K562 (cell line): ENCODE results near the gene MYO3B. TPM values are rescaled to one million over a fixed set of nuclear protein-coding genes. Genes with fewer than 3 reads are reported as not detected.

ENCODE experiments used
- ATAC-seq: fragments of 200-7000 bp; cut with Tn5 transposase; 3 replicates; pipeline ENCODE4 v1.9.1; 2020; ENCODE audit warnings: moderate library complexity
- BruUV-seq: library from RNA; stranded (reverse); fragments of 400-500 nt; replicated peaks from 2 replicates; lab custom pipeline; 2021; lab: Mats Ljungman, UMichigan
- CTCF ChIA-PET: fragments of 300-600 bp; formaldehyde crosslinking; extraction: SDS; loops from one replicate; lab custom pipeline; 2021; ENCODE audit warnings: low intra/inter-chr PET ratio; lab: Yijun Ruan, JAX
- POLR2A ChIA-PET: fragments of 300-600, 350-650 bp; sonication (Branson Sonifier 250); formaldehyde crosslinking; extraction: SDS; loops from one replicate; lab custom pipeline; 2021; ENCODE audit warnings: antibody characterized with exemption, inconsistent platforms; lab: Yijun Ruan, JAX
- DNase-seq, 4 experiments: peaks; one replicate each; pipeline versions ENCODE4 v3.0.0 to v3.0.0-alpha.2; 2011 to 2018; ENCODE audit warnings: low spot score in 3 of 4, mixed read lengths in 3 of 4; ENCODE audit errors: extremely low read depth in 1 of 4
- FAIRE-seq: peaks from 2 replicates; lab custom pipeline; 2011; peaks lifted over from hg19 to GRCh38; lab: Jason Lieb, UNC
- H2AFZ ChIP-seq: 2 replicates; pipeline ENCODE4 v1.6.0; 2011; ENCODE audit warnings: low read depth, low read length, control low read depth, inconsistent platforms
- H3K27ac ChIP-seq: fragments of 200-600 bp; 3 replicates; pipeline ENCODE4 v1.8.0; 2011; ENCODE audit warnings: low read depth, mild to moderate bottlenecking, control low read depth, inconsistent platforms, low read length, moderate library complexity, mixed read lengths; ENCODE audit errors: extremely low read depth
- H3K27me3 ChIP-seq, 2 experiments: fragments of 300-600 bp in 1 of 2; 2 replicates in 1 of 2; 3 replicates in 1 of 2; pipeline versions ENCODE4 v1.6.0 to v1.8.0; 2011; ENCODE audit warnings: inconsistent platforms in 2 of 2, low read length in 2 of 2, mild to moderate bottlenecking in 1 of 2, mixed read lengths in 1 of 2, moderate library complexity in 1 of 2; ENCODE audit not compliant: control insufficient read depth in 2 of 2, insufficient read depth in 2 of 2
- H3K36me3 ChIP-seq: fragments of 300-600 bp; 3 replicates; pipeline ENCODE4 v1.8.0; 2011; ENCODE audit warnings: mild to moderate bottlenecking, low read length, inconsistent platforms; ENCODE audit not compliant: control insufficient read depth, insufficient read depth
- H3K4me1 ChIP-seq, 2 experiments: fragments of 200-600 bp in 1 of 2; replicated peaks in 1 of 2; 2 replicates in 1 of 2; 3 replicates in 1 of 2; pipeline versions ENCODE4 v1.5.1 to v1.8.0; 2011; ENCODE audit warnings: inconsistent platforms in 2 of 2, low read length in 2 of 2, mild to moderate bottlenecking in 1 of 2, mixed read lengths in 1 of 2, moderate library complexity in 1 of 2; ENCODE audit not compliant: control insufficient read depth in 2 of 2, insufficient read depth in 2 of 2
- H3K4me2 ChIP-seq: 2 replicates; pipeline ENCODE4 v1.6.1; 2011; ENCODE audit warnings: low read length, control low read depth, inconsistent platforms, mixed read lengths; ENCODE audit not compliant: insufficient read depth
- H3K4me3 ChIP-seq: fragments of 200-600 bp; sonication (generic), shearing (Covaris generic); 2 replicates; pipeline ENCODE4 v1.5.1; 2016; ENCODE audit warnings: control low read depth, inconsistent platforms
- H3K79me2 ChIP-seq: fragments of 200-600 bp; 3 replicates; pipeline ENCODE4 v1.8.0; 2011; ENCODE audit warnings: low read length, inconsistent platforms; ENCODE audit not compliant: control insufficient read depth, insufficient read depth
- H3K9ac ChIP-seq, 2 experiments: 2 replicates each; pipeline versions ENCODE4 v1.6.0 to v1.6.1; 2011; ENCODE audit warnings: low read depth in 2 of 2, low read length in 2 of 2, control low read depth in 1 of 2, inconsistent platforms in 1 of 2, mild to moderate bottlenecking in 1 of 2, mixed read lengths in 1 of 2; ENCODE audit not compliant: insufficient read depth in 1 of 2
- H3K9me1 ChIP-seq: one replicate; pipeline ENCODE4 v1.6.0; 2011; ENCODE audit warnings: inconsistent platforms, mild to moderate bottlenecking, low read length, moderate library complexity; ENCODE audit not compliant: control insufficient read depth, insufficient read depth
- H3K9me3 ChIP-seq: replicated peaks from 2 replicates; pipeline ENCODE4 v1.5.1; 2011; ENCODE audit warnings: low read depth, low read length, inconsistent platforms; ENCODE audit not compliant: control insufficient read depth, insufficient read depth
- H4K20me1 ChIP-seq: replicated peaks from 2 replicates; pipeline ENCODE4 v1.6.1; 2011; ENCODE audit warnings: low read length, inconsistent platforms, mixed read lengths; ENCODE audit not compliant: control insufficient read depth, insufficient read depth
- HDGF ChIP-seq: fragments of 450-650 bp; IDR thresholded peaks from 2 replicates; pipeline ENCODE4 v1.6.1; 2016
- NBN ChIP-seq: fragments of 450-650 bp; IDR thresholded peaks from 2 replicates; pipeline ENCODE4 v1.6.1; 2016; ENCODE audit warnings: low read depth, mild to moderate bottlenecking
- SAP30 ChIP-seq: fragments of 200-600 bp; sonication (generic); IDR thresholded peaks from 2 replicates; pipeline ENCODE4 v1.6.1; 2012; ENCODE audit warnings: borderline replicate concordance, low read depth, mild to moderate bottlenecking, moderate library complexity, low read length, control low read depth, inconsistent platforms; ENCODE audit not compliant: insufficient read depth, poor library complexity, severe bottlenecking
- STAT5B ChIP-seq: fragments of 250-450 bp; sonication (Bioruptor Pico); IDR thresholded peaks from 2 replicates; pipeline ENCODE4 v1.8.0; 2021; ENCODE audit warnings: mild to moderate bottlenecking, inconsistent platforms
- ZFP1 ChIP-seq: fragments of 450-650 bp; formaldehyde crosslinking; IDR thresholded peaks from 2 replicates; pipeline ENCODE4 v1.4.0; 2020; ENCODE audit warnings: mild to moderate bottlenecking, mixed read lengths
- ZNF133 ChIP-seq: fragments of 250-450 bp; sonication (Bioruptor Pico); IDR thresholded peaks from 2 replicates; pipeline ENCODE4 v1.4.0; 2020; ENCODE audit warnings: mild to moderate bottlenecking
- ZNF140 ChIP-seq: fragments of 250-450 bp; sonication (Bioruptor Pico); IDR thresholded peaks from 2 replicates; pipeline ENCODE4 v1.8.0; 2021; ENCODE audit warnings: moderate library complexity, mild to moderate bottlenecking, inconsistent platforms
- ZNF232 ChIP-seq: sonication (generic); formaldehyde crosslinking; IDR thresholded peaks from 2 replicates; pipeline ENCODE4 v1.8.0; 2022; ENCODE audit warnings: mild to moderate bottlenecking, missing genetic modification reagents
- WGBS: fragments of 100-300 bp; shearing (Covaris generic); methylation state at CpG from one replicate; pipeline ENCODE4 v1.1.6; 2016; ENCODE audit warnings: low coverage, mixed read lengths; ENCODE audit not compliant: insufficient coverage; ENCODE audit errors: missing lambda C conversion rate; 5-methylcytosine and 5-hydroxymethylcytosine counted together
- in situ Hi-C: fragments of 300-500 bp; cut with MboI; formaldehyde crosslinking; loops from 4 replicates; pipeline ENCODE4 v1.15.0; 2018; ENCODE audit warnings: inconsistent platforms, mixed read lengths
- intact Hi-C: fragments of 100-400 bp; cut with micrococcal nuclease; formaldehyde crosslinking; loops from 2 replicates; pipeline ENCODE4 v1.14.2; 2022
- polyA plus RNA-seq, 8 experiments: library from polyadenylated mRNA; depleted of rRNA in 4 of 8; stranded (reverse) in 5 of 8; unstranded in 3 of 8; fragments of >200 nt; fragmentation: Nextera tagmentation in 2 of 8; fragmentation: Illumina TruSeq in 1 of 8; extraction: Ambion mirVana in 2 of 8; extraction: Trizol in 1 of 8; gene quantifications; 2 replicates each; pipeline versions ENCODE4 v1.2.1 to v1.2.3, GENCODE V29; 2011 to 2014; ENCODE audit warnings: inconsistent platforms in 1 of 8, missing spikeins in 1 of 8
- total RNA-seq, 7 experiments: library from RNA; depleted of rRNA in 6 of 7; stranded (reverse); fragments of >200 nt in 6 of 7; fragmentation: Illumina TruSeq in 2 of 7; extraction: Trizol in 2 of 7; gene quantifications; 2 replicates each; pipeline versions ENCODE4 v1.2.1 to v1.2.3, GENCODE V29; 2011 to 2021; ENCODE audit warnings: low replicate concordance in 1 of 7
- TF ChIP-seq, protein P1 (sequence below): fragments of 450-650 bp; IDR thresholded peaks from 2 replicates; pipeline ENCODE4 v1.6.1; 2016
- TF ChIP-seq, protein P2 (sequence below), 2 experiments: fragments of 450-650 bp; IDR thresholded peaks; 2 replicates each; pipeline ENCODE4 v1.6.1; 2018; ENCODE audit warnings: mild to moderate bottlenecking in 2 of 2, low read depth in 1 of 2; ENCODE audit not compliant: partially characterized antibody in 2 of 2
- TF ChIP-seq, protein P3 (sequence below), 2 experiments: IDR thresholded peaks; 2 replicates each; pipeline ENCODE4 v1.6.1; 2012; ENCODE audit warnings: improper control_type of control experiment in 2 of 2, low read depth in 2 of 2, low read length in 2 of 2, borderline replicate concordance in 1 of 2

MYO3B gene
- total and polyA plus RNA-seq, 9 of the 15 experiments (the other 6 are each of a cell fraction or from before 2014, with no cell fraction given): 2.7 to 6.5 (median 3.6) TPM

DNA sequence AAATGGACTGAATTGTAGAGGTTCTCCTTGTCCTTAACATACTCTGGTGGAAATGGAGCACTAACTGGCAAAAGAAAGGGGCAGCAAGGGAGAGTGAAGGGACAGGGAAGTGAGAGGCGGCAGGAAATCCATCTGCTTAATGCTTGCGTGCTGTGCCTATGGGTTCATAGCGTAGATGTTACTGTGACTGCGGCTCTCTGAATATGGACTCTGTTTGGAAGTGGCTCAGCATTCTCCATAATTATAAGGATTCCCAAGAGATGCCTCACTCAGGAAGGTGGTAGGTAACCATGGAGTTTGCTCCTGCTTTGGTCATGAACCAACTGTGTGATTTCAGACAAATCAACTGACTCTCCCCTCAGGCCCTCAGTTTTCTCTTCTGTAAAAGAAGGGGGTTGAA lies 50.0 kb downstream of the MYO3B start:
- CTCF ChIA-PET: no interaction called here
- Histone ChIP-seq H3K9ac (no peak overlapping the region), H3K9me1 (no peaks in the 10 kb centered on the region), H3K4me2 (no peak overlapping the region), H3K4me3 (no peak overlapping the region), H3K79me2 (no peaks in the 10 kb centered on the region), H3K27me3 (no peaks in the 10 kb centered on the region), H3K4me1 (peaks cover 0 to 5% of the 10 kb centered on the region in 2 experiments; a peak in 1 of 5 replicates), H3K9me3 (no peaks in the 10 kb centered on the region), H2AFZ (peak overlapping the region; percentile 35), H3K27ac (no peak overlapping the region), H3K36me3 (no peaks in the 10 kb centered on the region), H4K20me1 (no peaks in the 10 kb centered on the region)
- no TSS peak for BruUV-seq
- intact Hi-C loops: no loop called here
- FAIRE-seq (no peak), DNase-seq (no peak), ATAC-seq (no peak; the same call in 2 of the 3 replicates)
- POLR2A ChIA-PET: interaction anchor here (1.1 to 1.3 kb wide), 2 partner anchors 13 to 39 kb away, joined by 3 read pairs; no protein-coding TSS in a partner anchor
- WGBS: 71% methylated on average over 4 of the region's 4 CpGs
- no peak for TF ChIP-seq NBN
- no peak for TF ChIP-seq STAT5B (CRISPR knock-in tag)
- no peak for TF ChIP-seq ZFP1 (CRISPR knock-in tag)
- no peak for TF ChIP-seq HDGF
- TF ChIP-seq, protein P1, sequence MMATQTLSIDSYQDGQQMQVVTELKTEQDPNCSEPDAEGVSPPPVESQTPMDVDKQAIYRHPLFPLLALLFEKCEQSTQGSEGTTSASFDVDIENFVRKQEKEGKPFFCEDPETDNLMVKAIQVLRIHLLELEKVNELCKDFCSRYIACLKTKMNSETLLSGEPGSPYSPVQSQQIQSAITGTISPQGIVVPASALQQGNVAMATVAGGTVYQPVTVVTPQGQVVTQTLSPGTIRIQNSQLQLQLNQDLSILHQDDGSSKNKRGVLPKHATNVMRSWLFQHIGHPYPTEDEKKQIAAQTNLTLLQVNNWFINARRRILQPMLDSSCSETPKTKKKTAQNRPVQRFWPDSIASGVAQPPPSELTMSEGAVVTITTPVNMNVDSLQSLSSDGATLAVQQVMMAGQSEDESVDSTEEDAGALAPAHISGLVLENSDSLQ: no peak
- TF ChIP-seq ZNF232 (CRISPR knock-in tag): no peak
- TF ChIP-seq, protein P2, sequence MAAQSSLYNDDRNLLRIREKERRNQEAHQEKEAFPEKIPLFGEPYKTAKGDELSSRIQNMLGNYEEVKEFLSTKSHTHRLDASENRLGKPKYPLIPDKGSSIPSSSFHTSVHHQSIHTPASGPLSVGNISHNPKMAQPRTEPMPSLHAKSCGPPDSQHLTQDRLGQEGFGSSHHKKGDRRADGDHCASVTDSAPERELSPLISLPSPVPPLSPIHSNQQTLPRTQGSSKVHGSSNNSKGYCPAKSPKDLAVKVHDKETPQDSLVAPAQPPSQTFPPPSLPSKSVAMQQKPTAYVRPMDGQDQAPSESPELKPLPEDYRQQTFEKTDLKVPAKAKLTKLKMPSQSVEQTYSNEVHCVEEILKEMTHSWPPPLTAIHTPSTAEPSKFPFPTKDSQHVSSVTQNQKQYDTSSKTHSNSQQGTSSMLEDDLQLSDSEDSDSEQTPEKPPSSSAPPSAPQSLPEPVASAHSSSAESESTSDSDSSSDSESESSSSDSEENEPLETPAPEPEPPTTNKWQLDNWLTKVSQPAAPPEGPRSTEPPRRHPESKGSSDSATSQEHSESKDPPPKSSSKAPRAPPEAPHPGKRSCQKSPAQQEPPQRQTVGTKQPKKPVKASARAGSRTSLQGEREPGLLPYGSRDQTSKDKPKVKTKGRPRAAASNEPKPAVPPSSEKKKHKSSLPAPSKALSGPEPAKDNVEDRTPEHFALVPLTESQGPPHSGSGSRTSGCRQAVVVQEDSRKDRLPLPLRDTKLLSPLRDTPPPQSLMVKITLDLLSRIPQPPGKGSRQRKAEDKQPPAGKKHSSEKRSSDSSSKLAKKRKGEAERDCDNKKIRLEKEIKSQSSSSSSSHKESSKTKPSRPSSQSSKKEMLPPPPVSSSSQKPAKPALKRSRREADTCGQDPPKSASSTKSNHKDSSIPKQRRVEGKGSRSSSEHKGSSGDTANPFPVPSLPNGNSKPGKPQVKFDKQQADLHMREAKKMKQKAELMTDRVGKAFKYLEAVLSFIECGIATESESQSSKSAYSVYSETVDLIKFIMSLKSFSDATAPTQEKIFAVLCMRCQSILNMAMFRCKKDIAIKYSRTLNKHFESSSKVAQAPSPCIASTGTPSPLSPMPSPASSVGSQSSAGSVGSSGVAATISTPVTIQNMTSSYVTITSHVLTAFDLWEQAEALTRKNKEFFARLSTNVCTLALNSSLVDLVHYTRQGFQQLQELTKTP (IDR thresholded peaks at IDR 0.05; ENCODE audit: low read depth in 1 of 2, partially characterized antibody in 2 of 2): no peak
- TF ChIP-seq ZNF140 (CRISPR knock-in tag): no peak
- TF ChIP-seq, protein P3, sequence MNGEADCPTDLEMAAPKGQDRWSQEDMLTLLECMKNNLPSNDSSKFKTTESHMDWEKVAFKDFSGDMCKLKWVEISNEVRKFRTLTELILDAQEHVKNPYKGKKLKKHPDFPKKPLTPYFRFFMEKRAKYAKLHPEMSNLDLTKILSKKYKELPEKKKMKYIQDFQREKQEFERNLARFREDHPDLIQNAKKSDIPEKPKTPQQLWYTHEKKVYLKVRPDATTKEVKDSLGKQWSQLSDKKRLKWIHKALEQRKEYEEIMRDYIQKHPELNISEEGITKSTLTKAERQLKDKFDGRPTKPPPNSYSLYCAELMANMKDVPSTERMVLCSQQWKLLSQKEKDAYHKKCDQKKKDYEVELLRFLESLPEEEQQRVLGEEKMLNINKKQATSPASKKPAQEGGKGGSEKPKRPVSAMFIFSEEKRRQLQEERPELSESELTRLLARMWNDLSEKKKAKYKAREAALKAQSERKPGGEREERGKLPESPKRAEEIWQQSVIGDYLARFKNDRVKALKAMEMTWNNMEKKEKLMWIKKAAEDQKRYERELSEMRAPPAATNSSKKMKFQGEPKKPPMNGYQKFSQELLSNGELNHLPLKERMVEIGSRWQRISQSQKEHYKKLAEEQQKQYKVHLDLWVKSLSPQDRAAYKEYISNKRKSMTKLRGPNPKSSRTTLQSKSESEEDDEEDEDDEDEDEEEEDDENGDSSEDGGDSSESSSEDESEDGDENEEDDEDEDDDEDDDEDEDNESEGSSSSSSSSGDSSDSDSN (IDR thresholded peaks at IDR 0.05; ENCODE audit: borderline replicate concordance in 1 of 2, low read depth in 2 of 2, low read length in 2 of 2): no peak
- no peak for TF ChIP-seq SAP30
- no peak for TF ChIP-seq ZNF133 (CRISPR knock-in tag)
- in situ Hi-C loops: no loop called here
